HepG2 (cell line): ENCODE results near the gene ANKFY1. TPM values are rescaled to one million over a fixed set of nuclear protein-coding genes. Genes with fewer than 3 reads are reported as not detected.

ENCODE experiments used
- ATAC-seq: fragments of 200-7000 bp; cut with Tn5 transposase; 3 replicates; pipeline ENCODE4 v1.9.1; 2020; ENCODE audit warnings: mild to moderate bottlenecking, moderate library complexity
- BruUV-seq: library from RNA; stranded (reverse); fragments of 400-500 nt; replicated peaks from 2 replicates; lab custom pipeline; 2021; lab: Mats Ljungman, UMichigan
- CTCF ChIA-PET: fragments of 300-600 bp; formaldehyde crosslinking; extraction: SDS; loops from one replicate; lab custom pipeline; 2021; ENCODE audit warnings: low total read pairs, inconsistent platforms, low intra/inter-chr PET ratio; lab: Yijun Ruan, JAX
- POLR2A ChIA-PET: fragments of 350-600 bp; sonication (Branson Sonifier 250); formaldehyde crosslinking; loops from one replicate; lab custom pipeline; 2020; ENCODE audit warnings: antibody characterized with exemption, inconsistent platforms; lab: Yijun Ruan, JAX
- DNase-seq: peaks from one replicate; pipeline ENCODE4 v3.0.0-alpha.2; 2015; ENCODE audit warnings: low spot score
- FAIRE-seq: peaks from 3 replicates; lab custom pipeline; 2011; peaks lifted over from hg19 to GRCh38; lab: Jason Lieb, UNC
- H2AFZ ChIP-seq: one replicate; pipeline ENCODE4 v1.6.1; 2011; ENCODE audit warnings: low read length, inconsistent platforms
- H3K27ac ChIP-seq: fragments of 300-600 bp; 3 replicates; pipeline ENCODE4 v1.8.0; 2011; ENCODE audit warnings: mixed run types, mild to moderate bottlenecking, mixed read lengths, low read length, inconsistent platforms; ENCODE audit not compliant: insufficient read depth; ENCODE audit errors: extremely low read length
- H3K27me3 ChIP-seq, 2 experiments: fragments of 200-600 bp in 1 of 2; 2 replicates in 1 of 2; 3 replicates in 1 of 2; pipeline versions ENCODE4 v1.6.0 to v1.8.0; 2011; ENCODE audit warnings: low read length in 2 of 2, mild to moderate bottlenecking in 2 of 2, moderate library complexity in 2 of 2, inconsistent platforms in 1 of 2; ENCODE audit not compliant: insufficient read depth in 2 of 2, control insufficient read depth in 1 of 2
- H3K36me3 ChIP-seq, 2 experiments: fragments of 200-600 bp in 1 of 2; replicated peaks in 1 of 2; 2 replicates in 1 of 2; 3 replicates in 1 of 2; pipeline versions ENCODE4 v1.5.1 to v1.8.0; 2011; ENCODE audit warnings: low read length in 2 of 2, inconsistent platforms in 1 of 2; ENCODE audit not compliant: insufficient read depth in 2 of 2, control insufficient read depth in 1 of 2
- H3K4me1 ChIP-seq: 2 replicates; pipeline ENCODE4 v1.5.1; 2012; ENCODE audit warnings: low read length, inconsistent platforms; ENCODE audit not compliant: insufficient read depth
- H3K4me2 ChIP-seq: 2 replicates; pipeline ENCODE4 v1.6.0; 2011; ENCODE audit warnings: low read depth, low read length, inconsistent platforms
- H3K4me3 ChIP-seq, 3 experiments: fragments of 200-600 bp in 1 of 3; sonication (generic), shearing (Covaris generic) in 1 of 3; replicated peaks in 1 of 3; 2 replicates each; pipeline ENCODE4 v1.5.1; 2011 to 2016; ENCODE audit warnings: low read length in 3 of 3, inconsistent platforms in 2 of 3, low read depth in 2 of 3, mild to moderate bottlenecking in 2 of 3, control low read depth in 1 of 3, mixed read lengths in 1 of 3; ENCODE audit not compliant: insufficient read depth in 1 of 3
- H3K79me2 ChIP-seq: one replicate; pipeline ENCODE4 v1.6.1; 2011; ENCODE audit warnings: low read length, inconsistent platforms; ENCODE audit not compliant: insufficient read depth
- H3K9ac ChIP-seq: 2 replicates; pipeline ENCODE4 v1.6.0; 2011; ENCODE audit warnings: mild to moderate bottlenecking, low read depth, low read length, inconsistent platforms; ENCODE audit not compliant: insufficient read depth
- H3K9me3 ChIP-seq: 2 replicates; pipeline ENCODE4 v1.5.1; 2012; ENCODE audit warnings: mild to moderate bottlenecking, low read length
- H4K20me1 ChIP-seq: 2 replicates; pipeline ENCODE4 v1.6.0; 2011; ENCODE audit warnings: inconsistent platforms, mild to moderate bottlenecking, low read length, moderate library complexity; ENCODE audit not compliant: insufficient read depth
- GATA4 ChIP-seq: sonication (generic); IDR thresholded peaks from 2 replicates; pipeline ENCODE4 v1.6.1; 2016; ENCODE audit warnings: antibody characterized with exemption, low read depth, borderline replicate concordance
- NCOR1 ChIP-seq: fragments of 200-600 bp; sonication (generic); IDR thresholded peaks from 2 replicates; pipeline ENCODE4 v1.7.0; 2017; ENCODE audit warnings: antibody characterized with exemption, low read length, borderline replicate concordance
- REXO4 ChIP-seq: sonication (generic); formaldehyde crosslinking; IDR thresholded peaks from 2 replicates; pipeline ENCODE4 v1.8.0; 2022; ENCODE audit warnings: missing genetic modification reagents, mild to moderate bottlenecking, borderline replicate concordance
- SNRNP70 ChIP-seq: fragments of 200-400 bp; formaldehyde crosslinking; IDR thresholded peaks from 2 replicates; pipeline ENCODE4 v1.6.1; 2017; ENCODE audit warnings: mild to moderate bottlenecking, low read depth, low read length, moderate library complexity
- ZNF343 ChIP-seq: sonication (generic); formaldehyde crosslinking; IDR thresholded peaks from 2 replicates; pipeline ENCODE4 v1.4.0; 2020; ENCODE audit warnings: mild to moderate bottlenecking, missing genetic modification reagents
- ZNF563 ChIP-seq: sonication (generic); formaldehyde crosslinking; IDR thresholded peaks from 2 replicates; pipeline ENCODE4 v1.8.0; 2022; ENCODE audit warnings: mild to moderate bottlenecking, moderate library complexity, missing genetic modification reagents
- ZNF780A ChIP-seq: sonication (generic); formaldehyde crosslinking; IDR thresholded peaks from 2 replicates; pipeline ENCODE4 v1.8.0; 2022; ENCODE audit warnings: mild to moderate bottlenecking, missing genetic modification reagents, moderate library complexity
- WGBS: methylation state at CpG from one replicate; pipeline ENCODE4 v1.1.6; 2017; ENCODE audit warnings: low lambda C conversion rate; 5-methylcytosine and 5-hydroxymethylcytosine counted together
- in situ Hi-C: cut with HindIII; loops from 2 replicates; pipeline ENCODE4 v1.10.0; 2017; ENCODE audit warnings: low pct_unique_long_range_greater_than_20kb; ENCODE audit not compliant: extremely low pct_ligation_motif_present
- intact Hi-C: fragments of 100-400 bp; cut with micrococcal nuclease; formaldehyde crosslinking; loops from one replicate; pipeline ENCODE4 v1.10.0; 2022; ENCODE audit not compliant: unreplicated experiment
- polyA plus RNA-seq, 8 experiments: library from polyadenylated mRNA; depleted of rRNA in 3 of 8; stranded (reverse) in 7 of 8; unstranded in 1 of 8; fragments of >200 nt; fragmentation: Illumina TruSeq in 4 of 8; extraction: Trizol in 4 of 8; gene quantifications; 2 replicates each; pipeline versions ENCODE4 v1.2.1 to v1.2.3, GENCODE V29; 2011 to 2016; ENCODE audit warnings: low read depth in 4 of 8, missing spikeins in 1 of 8, mixed read lengths in 1 of 8; ENCODE audit not compliant: insufficient read depth in 1 of 8
- total RNA-seq, 5 experiments: library from RNA; depleted of rRNA; stranded (reverse); fragments of >200 nt; fragmentation: Illumina TruSeq; extraction: Trizol; gene quantifications; 2 replicates each; pipeline ENCODE4 v1.2.3, GENCODE V29; 2016; ENCODE audit warnings: low read depth in 1 of 5
- TF ChIP-seq, protein P1 (sequence below): IDR thresholded peaks from 2 replicates; pipeline ENCODE4 v1.6.1; 2016; ENCODE audit warnings: low read depth
- TF ChIP-seq, protein P2 (sequence below): sonication (generic); formaldehyde crosslinking; conservative IDR thresholded peaks from 2 replicates; pipeline ENCODE4 v1.4.0; 2020; ENCODE audit warnings: missing genetic modification reagents
- TF ChIP-seq, protein P3 (sequence below): sonication (generic); formaldehyde crosslinking; IDR thresholded peaks from 2 replicates; pipeline ENCODE4 v1.8.0; 2023; ENCODE audit warnings: mild to moderate bottlenecking, missing genetic modification reagents
- TF ChIP-seq, protein P4 (sequence below), 2 experiments: IDR thresholded peaks; 2 replicates each; pipeline ENCODE4 v1.6.1; 2011 to 2012; ENCODE audit warnings: low read length in 2 of 2, borderline replicate concordance in 1 of 2, low read depth in 1 of 2, mild to moderate bottlenecking in 1 of 2, moderate library complexity in 1 of 2
- TF ChIP-seq, protein P5 (sequence below): sonication (generic); formaldehyde crosslinking; IDR thresholded peaks from 2 replicates; pipeline ENCODE4 v1.4.0; 2020; ENCODE audit warnings: missing genetic modification reagents, borderline replicate concordance

Gene ANKFY1
- total and polyA plus RNA-seq, 2 of the 13 experiments (the other 11 are each of a cell fraction or from before 2014, with no cell fraction given) = 11.9 to 16.8 TPM

DNA sequence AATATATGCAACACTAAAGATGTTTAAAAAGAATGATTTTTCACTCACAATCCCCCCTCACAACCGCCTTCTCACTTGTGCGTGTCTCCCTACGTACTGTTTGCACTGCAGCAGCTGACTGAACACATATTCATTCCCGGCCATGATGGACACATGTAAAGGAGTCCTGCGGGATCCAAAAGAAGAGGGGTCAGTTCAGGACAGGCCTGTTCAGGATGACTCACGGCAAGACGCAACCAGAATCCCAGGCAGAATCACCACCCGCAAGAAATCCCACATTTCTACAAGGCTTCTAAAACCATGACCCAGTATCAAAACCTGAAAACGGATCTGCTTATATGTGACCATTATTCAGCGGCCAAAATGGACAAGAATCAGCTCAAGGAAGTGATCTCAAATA is 68.5 kb downstream of the ANKFY1 start (continued):
- TF ChIP-seq, protein P1, sequence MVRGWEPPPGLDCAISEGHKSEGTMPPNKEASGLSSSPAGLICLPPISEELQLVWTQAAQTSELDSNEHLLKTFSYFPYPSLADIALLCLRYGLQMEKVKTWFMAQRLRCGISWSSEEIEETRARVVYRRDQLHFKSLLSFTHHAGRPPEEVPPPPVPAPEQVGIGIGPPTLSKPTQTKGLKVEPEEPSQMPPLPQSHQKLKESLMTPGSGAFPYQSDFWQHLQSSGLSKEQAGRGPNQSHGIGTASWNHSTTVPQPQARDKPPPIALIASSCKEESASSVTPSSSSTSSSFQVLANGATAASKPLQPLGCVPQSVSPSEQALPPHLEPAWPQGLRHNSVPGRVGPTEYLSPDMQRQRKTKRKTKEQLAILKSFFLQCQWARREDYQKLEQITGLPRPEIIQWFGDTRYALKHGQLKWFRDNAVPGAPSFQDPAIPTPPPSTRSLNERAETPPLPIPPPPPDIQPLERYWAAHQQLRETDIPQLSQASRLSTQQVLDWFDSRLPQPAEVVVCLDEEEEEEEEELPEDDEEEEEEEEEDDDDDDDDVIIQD (CRISPR knock-in tag) = no peak
- TF ChIP-seq SNRNP70 = no peak
- TF ChIP-seq, protein P2, sequence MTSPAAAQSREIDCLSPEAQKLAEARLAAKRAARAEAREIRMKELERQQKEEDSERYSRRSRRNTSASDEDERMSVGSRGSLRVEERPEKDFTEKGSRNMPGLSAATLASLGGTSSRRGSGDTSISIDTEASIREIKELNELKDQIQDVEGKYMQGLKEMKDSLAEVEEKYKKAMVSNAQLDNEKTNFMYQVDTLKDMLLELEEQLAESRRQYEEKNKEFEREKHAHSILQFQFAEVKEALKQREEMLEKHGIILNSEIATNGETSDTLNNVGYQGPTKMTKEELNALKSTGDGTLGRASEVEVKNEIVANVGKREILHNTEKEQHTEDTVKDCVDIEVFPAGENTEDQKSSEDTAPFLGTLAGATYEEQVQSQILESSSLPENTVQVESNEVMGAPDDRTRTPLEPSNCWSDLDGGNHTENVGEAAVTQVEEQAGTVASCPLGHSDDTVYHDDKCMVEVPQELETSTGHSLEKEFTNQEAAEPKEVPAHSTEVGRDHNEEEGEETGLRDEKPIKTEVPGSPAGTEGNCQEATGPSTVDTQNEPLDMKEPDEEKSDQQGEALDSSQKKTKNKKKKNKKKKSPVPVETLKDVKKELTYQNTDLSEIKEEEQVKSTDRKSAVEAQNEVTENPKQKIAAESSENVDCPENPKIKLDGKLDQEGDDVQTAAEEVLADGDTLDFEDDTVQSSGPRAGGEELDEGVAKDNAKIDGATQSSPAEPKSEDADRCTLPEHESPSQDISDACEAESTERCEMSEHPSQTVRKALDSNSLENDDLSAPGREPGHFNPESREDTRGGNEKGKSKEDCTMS (CRISPR knock-in tag) = no peak
- TF ChIP-seq REXO4 (CRISPR knock-in tag) = no peak
- TF ChIP-seq GATA4 = no peak
- TF ChIP-seq ZNF343 = no peak
- TF ChIP-seq, all 625 proteins: peak for 0

DNA sequence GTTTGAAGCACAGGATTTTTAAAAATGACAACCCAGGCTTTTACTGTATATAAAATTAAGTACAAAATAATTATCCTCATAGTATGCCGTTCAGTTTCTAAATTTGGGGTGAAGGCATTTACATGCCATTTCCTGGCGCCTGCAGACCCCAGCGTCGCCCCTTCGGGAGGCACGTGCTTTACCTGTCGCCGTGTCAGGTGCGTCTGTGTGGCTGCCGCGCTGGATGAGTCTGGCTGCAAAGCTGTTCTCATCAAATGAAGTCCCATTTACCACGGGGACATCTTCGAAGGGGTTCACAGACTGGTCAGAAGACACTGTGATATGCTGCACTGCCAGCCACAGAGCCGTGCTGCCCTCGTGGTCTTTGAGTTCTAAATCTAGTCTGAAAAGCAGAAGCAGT is 69.0 kb downstream of the ANKFY1 start:
- Histone ChIP-seq H3K4me1 (no peaks in the 10 kb centered on the region), H4K20me1 (no peaks in the 10 kb centered on the region), H3K4me2 (no peak overlapping the region), H3K27ac (no peak overlapping the region), H3K27me3 (no peaks in the 10 kb centered on the region), H3K36me3 (peaks cover 7 to 39% of the 10 kb centered on the region in 2 experiments), H3K79me2 (no peaks in the 10 kb centered on the region), H2AFZ (no peak overlapping the region), H3K9ac (no peak overlapping the region), H3K9me3 (no peaks in the 10 kb centered on the region), H3K4me3 (no peak overlapping the region)
- intact Hi-C loops = no loop called here
- POLR2A ChIA-PET = interaction anchor here (0.7 kb wide), 1 partner anchor 360 kb away, joined by 4 read pairs; the partner anchor contains the start of gene MYBBP1A
- in situ Hi-C loops = no loop called here
- ATAC-seq = no peak
- FAIRE-seq = no peak
- DNase-seq = no peak
- no TSS peak for BruUV-seq
- CTCF ChIA-PET = no interaction called here
- WGBS = 97% methylated on average over 15 of the region's 15 CpGs
- TF ChIP-seq NCOR1 (no peak), ZNF780A (CRISPR knock-in tag) (no peak), ZNF563 (CRISPR knock-in tag) (no peak)
- TF ChIP-seq, protein P3, sequence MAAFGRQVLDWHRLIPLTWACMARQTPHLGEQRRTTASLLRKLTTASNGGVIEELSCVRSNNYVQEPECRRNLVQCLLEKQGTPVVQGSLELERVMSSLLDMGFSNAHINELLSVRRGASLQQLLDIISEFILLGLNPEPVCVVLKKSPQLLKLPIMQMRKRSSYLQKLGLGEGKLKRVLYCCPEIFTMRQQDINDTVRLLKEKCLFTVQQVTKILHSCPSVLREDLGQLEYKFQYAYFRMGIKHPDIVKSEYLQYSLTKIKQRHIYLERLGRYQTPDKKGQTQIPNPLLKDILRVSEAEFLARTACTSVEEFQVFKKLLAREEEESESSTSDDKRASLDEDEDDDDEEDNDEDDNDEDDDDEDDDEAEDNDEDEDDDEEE = no peak
- TF ChIP-seq, protein P4, sequence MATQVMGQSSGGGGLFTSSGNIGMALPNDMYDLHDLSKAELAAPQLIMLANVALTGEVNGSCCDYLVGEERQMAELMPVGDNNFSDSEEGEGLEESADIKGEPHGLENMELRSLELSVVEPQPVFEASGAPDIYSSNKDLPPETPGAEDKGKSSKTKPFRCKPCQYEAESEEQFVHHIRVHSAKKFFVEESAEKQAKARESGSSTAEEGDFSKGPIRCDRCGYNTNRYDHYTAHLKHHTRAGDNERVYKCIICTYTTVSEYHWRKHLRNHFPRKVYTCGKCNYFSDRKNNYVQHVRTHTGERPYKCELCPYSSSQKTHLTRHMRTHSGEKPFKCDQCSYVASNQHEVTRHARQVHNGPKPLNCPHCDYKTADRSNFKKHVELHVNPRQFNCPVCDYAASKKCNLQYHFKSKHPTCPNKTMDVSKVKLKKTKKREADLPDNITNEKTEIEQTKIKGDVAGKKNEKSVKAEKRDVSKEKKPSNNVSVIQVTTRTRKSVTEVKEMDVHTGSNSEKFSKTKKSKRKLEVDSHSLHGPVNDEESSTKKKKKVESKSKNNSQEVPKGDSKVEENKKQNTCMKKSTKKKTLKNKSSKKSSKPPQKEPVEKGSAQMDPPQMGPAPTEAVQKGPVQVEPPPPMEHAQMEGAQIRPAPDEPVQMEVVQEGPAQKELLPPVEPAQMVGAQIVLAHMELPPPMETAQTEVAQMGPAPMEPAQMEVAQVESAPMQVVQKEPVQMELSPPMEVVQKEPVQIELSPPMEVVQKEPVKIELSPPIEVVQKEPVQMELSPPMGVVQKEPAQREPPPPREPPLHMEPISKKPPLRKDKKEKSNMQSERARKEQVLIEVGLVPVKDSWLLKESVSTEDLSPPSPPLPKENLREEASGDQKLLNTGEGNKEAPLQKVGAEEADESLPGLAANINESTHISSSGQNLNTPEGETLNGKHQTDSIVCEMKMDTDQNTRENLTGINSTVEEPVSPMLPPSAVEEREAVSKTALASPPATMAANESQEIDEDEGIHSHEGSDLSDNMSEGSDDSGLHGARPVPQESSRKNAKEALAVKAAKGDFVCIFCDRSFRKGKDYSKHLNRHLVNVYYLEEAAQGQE (IDR thresholded peaks at IDR 0.05; ENCODE audit: borderline replicate concordance in 1 of 2, low read depth in 1 of 2, low read length in 2 of 2) = no peak
- TF ChIP-seq, protein P5, sequence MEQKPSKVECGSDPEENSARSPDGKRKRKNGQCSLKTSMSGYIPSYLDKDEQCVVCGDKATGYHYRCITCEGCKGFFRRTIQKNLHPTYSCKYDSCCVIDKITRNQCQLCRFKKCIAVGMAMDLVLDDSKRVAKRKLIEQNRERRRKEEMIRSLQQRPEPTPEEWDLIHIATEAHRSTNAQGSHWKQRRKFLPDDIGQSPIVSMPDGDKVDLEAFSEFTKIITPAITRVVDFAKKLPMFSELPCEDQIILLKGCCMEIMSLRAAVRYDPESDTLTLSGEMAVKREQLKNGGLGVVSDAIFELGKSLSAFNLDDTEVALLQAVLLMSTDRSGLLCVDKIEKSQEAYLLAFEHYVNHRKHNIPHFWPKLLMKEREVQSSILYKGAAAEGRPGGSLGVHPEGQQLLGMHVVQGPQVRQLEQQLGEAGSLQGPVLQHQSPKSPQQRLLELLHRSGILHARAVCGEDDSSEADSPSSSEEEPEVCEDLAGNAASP (CRISPR knock-in tag) = no peak
